OCI-LY7 (cell line): ENCODE results near the gene KIF3C. TPM values are rescaled to one million over a fixed set of nuclear protein-coding genes. Genes with fewer than 3 reads are reported as not detected.

Experiments
- BruUV-seq: library from RNA; stranded (reverse); fragments of 400-500 nt; replicated peaks from 2 replicates; lab custom pipeline; 2021; lab: Mats Ljungman, UMichigan
- CTCF ChIA-PET: fragments of 300-600 bp; sonication (Branson Sonifier 250); formaldehyde crosslinking; loops from one replicate; lab custom pipeline; 2022; ENCODE audit warnings: antibody characterized with exemption; ENCODE audit not compliant: unreplicated experiment; lab: Charles Lee
- POLR2A ChIA-PET: fragments of 300-600 bp; sonication (Branson Sonifier 250); formaldehyde crosslinking; loops from one replicate; lab custom pipeline; 2022; ENCODE audit warnings: antibody characterized with exemption; lab: Charles Lee
- DNase-seq: peaks from one replicate; pipeline ENCODE4 v3.0.0-alpha.2; 2015; ENCODE audit warnings: low spot score
- H2AFZ ChIP-seq: fragments of 200-600 bp; sonication (generic), shearing (Covaris generic); 2 replicates; pipeline ENCODE4 v1.6.1; 2014; ENCODE audit warnings: mild to moderate bottlenecking, antibody characterized with exemption, low read length, moderate library complexity
- H3K27ac ChIP-seq: fragments of 200-600 bp; sonication (generic); 2 replicates; pipeline ENCODE4 v1.5.1; 2014; ENCODE audit warnings: mixed run types, low read depth, mild to moderate bottlenecking, moderate library complexity, low read length, inconsistent platforms; ENCODE audit not compliant: poor library complexity, severe bottlenecking
- H3K36me3 ChIP-seq: fragments of 200-600 bp; sonication (generic); 2 replicates; pipeline ENCODE4 v1.6.1; 2014; ENCODE audit warnings: mild to moderate bottlenecking, antibody characterized with exemption, low read length, moderate library complexity, mixed read lengths; ENCODE audit not compliant: insufficient read depth
- H3K4me1 ChIP-seq: fragments of 200-600 bp; sonication (generic); 2 replicates; pipeline ENCODE4 v1.5.1; 2014; ENCODE audit warnings: mild to moderate bottlenecking, low read length; ENCODE audit not compliant: insufficient read depth, poor library complexity, severe bottlenecking
- H3K4me2 ChIP-seq: fragments of 200-600 bp; sonication (generic); 2 replicates; pipeline ENCODE4 v1.6.1; 2014; ENCODE audit warnings: mild to moderate bottlenecking, low read length
- H3K4me3 ChIP-seq: fragments of 200-600 bp; sonication (generic); 2 replicates; pipeline ENCODE4 v1.5.1; 2014; ENCODE audit warnings: mild to moderate bottlenecking, low read depth, low read length; ENCODE audit not compliant: poor library complexity, severe bottlenecking
- H3K79me2 ChIP-seq: fragments of 200-600 bp; sonication (generic); 2 replicates; pipeline ENCODE4 v1.6.1; 2016; ENCODE audit warnings: low read depth, mild to moderate bottlenecking, low read length, moderate library complexity, mixed read lengths; ENCODE audit not compliant: insufficient read depth
- H3K9me2 ChIP-seq: fragments of 200-600 bp; sonication (generic); 2 replicates; pipeline ENCODE4 v1.6.1; 2016; ENCODE audit warnings: mild to moderate bottlenecking, low read length, mixed read lengths; ENCODE audit not compliant: insufficient read depth
- H3K9me3 ChIP-seq: fragments of 200-600 bp; sonication (generic); 2 replicates; pipeline ENCODE4 v1.6.1; 2014; ENCODE audit warnings: mild to moderate bottlenecking, mixed run types, low read length, mixed read lengths
- H4K20me1 ChIP-seq: fragments of 200-600 bp; sonication (generic); 2 replicates; pipeline ENCODE4 v1.6.1; 2014; ENCODE audit warnings: mild to moderate bottlenecking, antibody characterized with exemption, low read length, moderate library complexity, mixed read lengths; ENCODE audit not compliant: insufficient read depth
- CTCF ChIP-seq: fragments of 200-600 bp; sonication (generic); conservative IDR thresholded peaks from 2 replicates; pipeline ENCODE4 v1.5.1; 2014; ENCODE audit warnings: mild to moderate bottlenecking, antibody characterized with exemption, low read length, moderate library complexity, mixed read lengths
- EZH2phosphoT487 ChIP-seq: fragments of 200-600 bp; sonication (generic); IDR thresholded peaks from 2 replicates; pipeline ENCODE4 v1.6.1; 2018; ENCODE audit warnings: low read depth, borderline replicate concordance, mild to moderate bottlenecking, mixed run types, antibody characterized with exemption, low read length, moderate library complexity, mixed read lengths
- intact Hi-C: fragments of 100-400 bp; cut with micrococcal nuclease; formaldehyde crosslinking; loops from one replicate; pipeline ENCODE4 v1.10.0; 2022; ENCODE audit not compliant: unreplicated experiment
- total RNA-seq, 2 experiments: library from RNA; depleted of rRNA in 1 of 2; stranded (reverse); fragments of >200 nt in 1 of 2; shearing (Covaris generic) in 1 of 2; gene quantifications; 2 replicates each; pipeline ENCODE4 v1.2.3, GENCODE V29; 2014 to 2022

KIF3C gene
- total RNA-seq, 2 experiments from 2014 or later: 3.8 to 11.4 TPM

GRCh38 chr2:25982968-25983280 is 627 bp upstream of the KIF3C start:
- Histone ChIP-seq H4K20me1 (no peaks in the 10 kb centered on the region), H3K27ac (no peak overlapping the region), H3K36me3 (no peaks in the 10 kb centered on the region), H2AFZ (peak overlapping the region; percentile 83; the same call in 1 of the 2 replicates), H3K4me1 (peaks cover 7% of the 10 kb centered on the region), H3K79me2 (no peaks in the 10 kb centered on the region), H3K9me2 (no peaks in the 10 kb centered on the region), H3K4me2 (peak overlapping the region; percentile 83; the same call in 1 of the 2 replicates), H3K4me3 (peak overlapping the region; percentile 86), H3K9me3 (no peaks in the 10 kb centered on the region)
- POLR2A ChIA-PET: interaction anchor here (0.7 kb wide), 1 partner anchor 11 kb away, joined by 4 read pairs; no protein-coding TSS in a partner anchor
- TF ChIP-seq CTCF: no peak
- intact Hi-C loops: no loop called here
- no peak for DNase-seq
- no TSS peak for BruUV-seq
- CTCF ChIA-PET: interaction anchor here (1.0 kb wide), 1 partner anchor 11 kb away, joined by 5 read pairs; no protein-coding TSS in a partner anchor

- Histone ChIP-seq H3K4me3 (peak overlapping the region; percentile 86), H3K27ac (peak overlapping the region; percentile 13), H4K20me1 (no peaks in the 10 kb centered on the region), H3K36me3 (no peaks in the 10 kb centered on the region), H3K4me2 (peak overlapping the region; percentile 83), H3K79me2 (no peaks in the 10 kb centered on the region), H3K9me2 (no peaks in the 10 kb centered on the region), H3K9me3 (no peaks in the 10 kb centered on the region), H2AFZ (peak overlapping the region; percentile 83), H3K4me1 (peaks cover 7% of the 10 kb centered on the region)
- no TSS peak for BruUV-seq
- ChIA-PET CTCF (interaction anchor here (0.6 to 1.0 kb wide), 2 partner anchors 10 to 1213 kb away, joined by 5 to 7 read pairs; no protein-coding TSS in a partner anchor), POLR2A (interaction anchor here (0.6 to 1.1 kb wide), 4 partner anchors 9 to 54 kb away, joined by 3 to 5 read pairs (median 4); no protein-coding TSS in a partner anchor)
- no peak for TF ChIP-seq EZH2phosphoT487
- no peak for TF ChIP-seq CTCF
- intact Hi-C loops: no loop called here
- peak; percentile 26 for DNase-seq
These were observed 563 bp downstream of the KIF3C start for GRCh38 chr2:25981596-25982272.

- no peak for DNase-seq
- H4K20me1 ChIP-seq: no peaks in the 10 kb centered on the region
- intact Hi-C loops: no loop called here
- H3K4me3 ChIP-seq: no peak overlapping the region
- peaks cover 7% of the 10 kb centered on the region for H3K4me1 ChIP-seq
- POLR2A ChIA-PET: interaction anchor here (0.6 kb wide), 1 partner anchor 164 kb away, joined by 4 read pairs; no protein-coding TSS in a partner anchor
- no peaks in the 10 kb centered on the region for H3K9me3 ChIP-seq
- CTCF ChIA-PET: no interaction called here
- H3K4me2 ChIP-seq: no peak overlapping the region
- no peaks in the 10 kb centered on the region for H3K9me2 ChIP-seq
- TF ChIP-seq CTCF (no peak), EZH2phosphoT487 (no peak)
- no TSS peak for BruUV-seq
- no peaks in the 10 kb centered on the region for H3K79me2 ChIP-seq
- H3K27ac ChIP-seq: no peak overlapping the region
- H3K36me3 ChIP-seq: no peaks in the 10 kb centered on the region
- H2AFZ ChIP-seq: no peak overlapping the region
These were observed 1.3 kb downstream of the KIF3C start for GRCh38 chr2:25980951-25981350.
